Psoas muscle (tissue), 8 donors: ENCODE measurements around the gene NT5C3B. TPM values are rescaled to one million over a fixed set of nuclear protein-coding genes. Genes with fewer than 3 reads are reported as not detected.
A peak's percentile ranks its signal among the peaks of the same experiment; 100 is the strongest.
"Not testable (repeated sequence)": the region's sequence is repeated elsewhere in the genome, so short reads cannot be mapped to it uniquely, and the experiment has no call there.

Source experiments
- ATAC-seq, 4 donors: fragments of 200-7000 bp; cut with Tn5 transposase; one replicate each; pipeline ENCODE4 v1.9.1; 2020; ENCODE audit warnings: moderate library complexity in 3 of 4, mild to moderate bottlenecking in 2 of 4
- DNase-seq, 2 donors: peaks; one replicate each; pipeline ENCODE4 v3.0.0-alpha.2; 2020
- H3K27ac ChIP-seq: fragments of 200-600 bp; one replicate; pipeline ENCODE4 v1.8.0; 2022
- H3K27me3 ChIP-seq, 3 donors: fragments of 200-600 bp in 1 of 3; one replicate each; pipeline versions ENCODE4 v1.6.1 to v1.8.0; 2013 to 2022; ENCODE audit warnings: low read length in 2 of 3, mild to moderate bottlenecking in 2 of 3, moderate library complexity in 1 of 3; ENCODE audit not compliant: insufficient read depth in 3 of 3
- H3K36me3 ChIP-seq, 2 donors: fragments of 200-600 bp in 1 of 2; one replicate each; pipeline versions ENCODE4 v1.6.1 to v1.8.0; 2013 to 2022; ENCODE audit warnings: low read depth in 1 of 2, mild to moderate bottlenecking in 1 of 2, moderate library complexity in 1 of 2; ENCODE audit not compliant: insufficient read depth in 1 of 2
- H3K4me1 ChIP-seq: fragments of 200-600 bp; one replicate; pipeline ENCODE4 v1.8.0; 2022
- H3K4me3 ChIP-seq: fragments of 200-600 bp; one replicate; pipeline ENCODE4 v1.8.0; 2022; ENCODE audit warnings: mild to moderate bottlenecking
- H3K9me3 ChIP-seq: fragments of 200-600 bp; one replicate; pipeline ENCODE4 v1.8.0; 2022
- CTCF ChIP-seq: fragments of 200-600 bp; IDR thresholded peaks from one replicate; pipeline ENCODE4 v1.8.0; 2022; ENCODE audit warnings: antibody characterized with exemption
- WGBS, 3 donors: extraction: QIAGEN DNeasy Blood & Tissue Kit; methylation state at CpG; one replicate each; pipeline versions ENCODE4 v1.1.6 to v1.1.7; 2013; 5-methylcytosine and 5-hydroxymethylcytosine counted together
- intact Hi-C, 2 donors: fragments of 100-400 bp; cut with DNase I; formaldehyde crosslinking; loops; one replicate each; pipeline versions ENCODE4 v1.11.0 to v1.14.2; 2022
- polyA plus RNA-seq, 3 donors: library from polyadenylated mRNA; stranded (reverse); fragments of 200-250 nt; gene quantifications; one replicate each; pipeline ENCODE4 v1.2.3, GENCODE V29; 2013
- total RNA-seq, 4 donors: library from RNA; stranded (reverse); fragmentation: NEBNext Ultra II Directional in 2 of 4; extraction: Animal tissue kit (Norgen Biotek cat#: 25700) in 2 of 4; gene quantifications; one replicate each; pipeline versions ENCODE4 v1.2.1 to v1.2.4, GENCODE V29; 2021 to 2023
- donor health status: healthy with polysubstance abuse.
- donor health status: DM: no; HTN: no; CAD: no; lungs with moderate emphysema.
- donor health status: Bipolar disorder and iron deficiency.
- donor health status: healthy.
- donor health status: DM: yes; HTN: yes; CAD: no.
- donor health status: DM: no; HTN: no; CAD: no.
- donor health status: DM: no; HTN: no; CAD: no.
- donor health status: DM: yes; HTN: yes; CAD: no.

NT5C3B gene
- total and polyA plus RNA-seq, 7 donors = 12.2 to 27.5 (median 18.6) TPM

GRCh38 chr17:41863074-41863848 lies 27.2 kb upstream of the NT5C3B start:
- peaks cover 34% of the 10 kb centered on the region for H3K4me1 ChIP-seq
- WGBS, 3 donors = 65 to 73% (median 67%) methylated on average over 18 of the region's 18 CpGs
- H3K9me3 ChIP-seq = no peaks in the 10 kb centered on the region
- peaks cover 0 to 15% of the 10 kb centered on the region in 2 donors for H3K36me3 ChIP-seq
- no peaks in the 10 kb centered on the region for H3K27me3 ChIP-seq
- H3K4me3 ChIP-seq = peak overlapping the region; percentile 86
- no peak for ATAC-seq
- H3K27ac ChIP-seq = no peak overlapping the region
- intact Hi-C loops = no loop called here
- TF ChIP-seq CTCF = no peak
- no peak for DNase-seq

GRCh38 chr17:41860254-41860931 lies 24.4 kb upstream of the NT5C3B start:
- DNase-seq = no peak
- peaks cover 34% of the 10 kb centered on the region for H3K4me1 ChIP-seq
- 65 to 79% (median 73%) methylated on average over 3 of the region's 3 CpGs for WGBS, 3 donors
- H3K4me3 ChIP-seq = no peak overlapping the region
- H3K9me3 ChIP-seq = no peaks in the 10 kb centered on the region
- H3K27ac ChIP-seq = no peak overlapping the region
- no peaks in the 10 kb centered on the region for H3K36me3 ChIP-seq
- no peaks in the 10 kb centered on the region for H3K27me3 ChIP-seq
- no peak for ATAC-seq
- intact Hi-C loops = no loop called here
- no peak for TF ChIP-seq CTCF

GRCh38 chr17:41851382-41851781 lies 15.3 kb upstream of the NT5C3B start:
- ATAC-seq, H3K9me3 ChIP-seq, H3K27ac ChIP-seq, H3K4me3 ChIP-seq, DNase-seq, intact Hi-C loops, H3K27me3 ChIP-seq: not testable (repeated sequence)
- Histone ChIP-seq H3K36me3 (peaks cover 5 to 23% of the 10 kb centered on the region in 2 donors), H3K4me1 (peaks cover 19% of the 10 kb centered on the region)
- 94 to 97% (median 94%) methylated on average over 14 of the region's 14 CpGs for WGBS, 3 donors

- 74 to 88% (median 79%) methylated on average over 4 of the region's 4 CpGs for WGBS, 3 donors
- intact Hi-C loops = no loop called here
- Histone ChIP-seq H3K4me3 (no peak overlapping the region), H3K36me3 (peaks cover 5 to 16% of the 10 kb centered on the region in 2 donors), H3K27me3 (no peaks in the 10 kb centered on the region), H3K4me1 (peaks cover 19% of the 10 kb centered on the region), H3K27ac (no peak overlapping the region), H3K9me3 (no peaks in the 10 kb centered on the region)
- TF ChIP-seq CTCF = no peak
- DNase-seq = no peak
- ATAC-seq = no peak
Observed at GRCh38 chr17:41849251-41849990, 13.4 kb upstream of the NT5C3B start.

GRCh38 chr17:41848788-41849187 lies 12.8 kb upstream of the NT5C3B start:
- Histone ChIP-seq H3K9me3 (no peaks in the 10 kb centered on the region), H3K27me3 (no peaks in the 10 kb centered on the region), H3K4me1 (peaks cover 19% of the 10 kb centered on the region), H3K4me3 (no peak overlapping the region), H3K27ac (no peak overlapping the region), H3K36me3 (peaks cover 3 to 10% of the 10 kb centered on the region in 2 donors)
- no peak for ATAC-seq
- DNase-seq = no peak
- 60 to 78% (median 74%) methylated on average over 4 of the region's 4 CpGs for WGBS, 3 donors
- intact Hi-C loops = no loop called here
- TF ChIP-seq CTCF = no peak
